HG03139 (cell line): ENCODE results near the gene ALDH4A1.
"Not testable (repeated sequence)": the region's sequence is repeated elsewhere in the genome, so short reads cannot be mapped to it uniquely, and the experiment has no call there.

Experiments used
- ATAC-seq: cut with Tn5 transposase; IDR thresholded peaks from one replicate; pipeline ENCODE4 v1.9.1; 2021; ENCODE audit not compliant: unreplicated experiment

Gene ALDH4A1

GRCh38 chr1:18879791-18880309 lies 22.5 kb downstream of the ALDH4A1 start:
- no peak for ATAC-seq

GRCh38 chr1:18879215-18879790 lies 23.1 kb downstream of the ALDH4A1 start:
- ATAC-seq = no peak

GRCh38 chr1:18878538-18879214 lies 23.7 kb downstream of the ALDH4A1 start:
- ATAC-seq = no peak

- no peak for ATAC-seq
Observed at GRCh38 chr1:18877282-18877681, 25.1 kb downstream of the ALDH4A1 start.

- ATAC-seq = no peak
Observed at GRCh38 chr1:18876210-18876609, 26.1 kb downstream of the ALDH4A1 start.

GRCh38 chr1:18875796-18876128 lies 26.6 kb downstream of the ALDH4A1 start:
- no peak for ATAC-seq

- no peak for ATAC-seq
Observed at GRCh38 chr1:18875107-18875795, 27.1 kb downstream of the ALDH4A1 start.

GRCh38 chr1:18874600-18874999 lies 27.8 kb downstream of the ALDH4A1 start:
- no peak for ATAC-seq

GRCh38 chr1:18874036-18874435 lies 28.3 kb downstream of the ALDH4A1 start:
- no peak for ATAC-seq

- ATAC-seq = no peak
Observed at GRCh38 chr1:18872071-18872611, 30.2 kb downstream of the ALDH4A1 start.

- ATAC-seq = no peak
Observed at GRCh38 chr1:18871401-18872070, 30.8 kb downstream of the ALDH4A1 start.

GRCh38 chr1:18870957-18871356 lies 31.4 kb downstream of the ALDH4A1 start:
- ATAC-seq = no peak

- ATAC-seq = not testable (repeated sequence)
Observed at GRCh38 chr1:18870595-18870865, 31.8 kb downstream of the ALDH4A1 start.

- no peak for ATAC-seq
Observed at GRCh38 chr1:18869847-18870594, 32.3 kb downstream of the ALDH4A1 start.

- ATAC-seq = no peak
Observed at GRCh38 chr1:18868801-18869424, 33.4 kb downstream of the ALDH4A1 start.

GRCh38 chr1:18868354-18868753 lies 34.0 kb downstream of the ALDH4A1 start:
- no peak for ATAC-seq

- no peak for ATAC-seq
Observed at GRCh38 chr1:18866846-18867245, 35.5 kb downstream of the ALDH4A1 start.

- ATAC-seq = no peak
Observed at GRCh38 chr1:18866314-18866713, 36.0 kb downstream of the ALDH4A1 start.

GRCh38 chr1:18865176-18865575 lies 37.2 kb downstream of the ALDH4A1 start:
- ATAC-seq = no peak

- ATAC-seq = no peak
Observed at GRCh38 chr1:18861590-18861989, 40.8 kb downstream of the ALDH4A1 start.
